CD4-positive, alpha-beta T cell treated with Interleukin-15 for 1 hour (primary cell): Measurements from ENCODE around the gene LEPR.
"Not testable (repeated sequence)": the region's sequence is repeated elsewhere in the genome, so short reads cannot be mapped to it uniquely, and the experiment has no call there.

Source experiments
- DNase-seq: peaks from one replicate; pipeline ENCODE4 v3.0.0-alpha.2; 2020

Gene LEPR

GRCh38 chr1:65437616-65438015 is 17.1 kb downstream of the LEPR start:
- DNase-seq = no peak

GRCh38 chr1:65440322-65440900 is 19.9 kb downstream of the LEPR start:
- DNase-seq = no peak

- no peak for DNase-seq
Observed at GRCh38 chr1:65440915-65441314, 20.4 kb downstream of the LEPR start.

GRCh38 chr1:65441464-65441863 is 21.0 kb downstream of the LEPR start:
- DNase-seq = no peak

GRCh38 chr1:65442442-65442841 is 22.0 kb downstream of the LEPR start:
- DNase-seq = no peak

GRCh38 chr1:65443647-65444046 is 23.2 kb downstream of the LEPR start:
- DNase-seq = no peak

GRCh38 chr1:65444128-65444640 is 23.7 kb downstream of the LEPR start:
- DNase-seq = no peak

GRCh38 chr1:65445837-65446236 is 25.4 kb downstream of the LEPR start:
- no peak for DNase-seq

GRCh38 chr1:65449214-65449823 is 28.9 kb downstream of the LEPR start:
- DNase-seq = no peak

GRCh38 chr1:65455678-65456077 is 35.2 kb downstream of the LEPR start:
- not testable (repeated sequence) for DNase-seq

GRCh38 chr1:65456481-65456880 is 36.0 kb downstream of the LEPR start:
- no peak for DNase-seq

GRCh38 chr1:65457868-65458267 is 37.4 kb downstream of the LEPR start:
- DNase-seq = no peak

- no peak for DNase-seq
Observed at GRCh38 chr1:65458730-65459396, 38.4 kb downstream of the LEPR start.

- no peak for DNase-seq
Observed at GRCh38 chr1:65459397-65459768, 38.9 kb downstream of the LEPR start.

GRCh38 chr1:65465837-65466236 is 45.4 kb downstream of the LEPR start:
- not testable (repeated sequence) for DNase-seq

GRCh38 chr1:65467536-65467935 is 47.1 kb downstream of the LEPR start:
- no peak for DNase-seq

- no peak for DNase-seq
Observed at GRCh38 chr1:65469126-65469888, 48.8 kb downstream of the LEPR start.

GRCh38 chr1:65469889-65470340 is 49.4 kb downstream of the LEPR start:
- DNase-seq = no peak
